ENCODE measurements around the gene PANK4.

GRCh38 chr1:2508180-2508579 is 18.2 kb downstream of the PANK4 start:
- TF ChIP-seq POLR2A (IDR thresholded peaks at IDR 0.05; ENCODE audit: low read length): no peak
- TF ChIP-seq GATA1 (IDR thresholded peaks at IDR 0.05; ENCODE audit: low read depth, low read length): no peak

Measured in erythroblast (primary cell).